H9 (cell line): ENCODE measurements around the gene HS2ST1. TPM values are rescaled to one million over a fixed set of nuclear protein-coding genes. Genes with fewer than 3 reads are reported as not detected.

Source experiments
- DNase-seq: peaks from one replicate; pipeline ENCODE4 v3.0.0-alpha.2; 2017
- H2AFZ ChIP-seq: one replicate; pipeline ENCODE4 v1.6.1; 2013; ENCODE audit warnings: mild to moderate bottlenecking, low read length, control low read depth, moderate library complexity
- H2AK5ac ChIP-seq: 2 replicates; pipeline ENCODE4 v1.6.1; 2013; ENCODE audit warnings: low read length, control low read depth, mixed read lengths; ENCODE audit not compliant: insufficient read length
- H2BK120ac ChIP-seq: one replicate; pipeline ENCODE4 v1.6.1; 2013; ENCODE audit warnings: low read depth, mild to moderate bottlenecking, low read length, control low read depth, inconsistent platforms; ENCODE audit not compliant: poor library complexity, severe bottlenecking
- H2BK12ac ChIP-seq: 2 replicates; pipeline ENCODE4 v1.6.1; 2013; ENCODE audit warnings: low read length, control low read depth, mixed read lengths, low read depth; ENCODE audit not compliant: insufficient read length
- H2BK15ac ChIP-seq: 2 replicates; pipeline ENCODE4 v1.6.1; 2013; ENCODE audit warnings: low read depth, low read length, control low read depth
- H2BK20ac ChIP-seq: one replicate; pipeline ENCODE4 v1.6.1; 2013; ENCODE audit warnings: low read depth, mild to moderate bottlenecking, low read length, control low read depth, inconsistent platforms; ENCODE audit not compliant: poor library complexity, severe bottlenecking
- H2BK5ac ChIP-seq: 2 replicates; pipeline ENCODE4 v1.6.1; 2013; ENCODE audit warnings: low read length, control low read depth, mixed read lengths; ENCODE audit not compliant: insufficient read length
- H3K14ac ChIP-seq: 2 replicates; pipeline ENCODE4 v1.6.1; 2013; ENCODE audit warnings: low read length, control low read depth; ENCODE audit not compliant: insufficient read depth
- H3K18ac ChIP-seq: 2 replicates; pipeline ENCODE4 v1.6.1; 2013; ENCODE audit warnings: low read depth, mild to moderate bottlenecking, mixed read lengths, low read length, control low read depth; ENCODE audit not compliant: insufficient read length
- H3K23ac ChIP-seq: 2 replicates; pipeline ENCODE4 v1.6.1; 2013; ENCODE audit warnings: low read length, control low read depth, mixed read lengths, low read depth; ENCODE audit not compliant: insufficient read length
- H3K23me2 ChIP-seq: 2 replicates; pipeline ENCODE4 v1.6.1; 2013; ENCODE audit warnings: low read depth, mild to moderate bottlenecking, mixed read lengths, low read length, control low read depth; ENCODE audit not compliant: insufficient read length, poor library complexity, severe bottlenecking
- H3K27ac ChIP-seq: 2 replicates; pipeline ENCODE4 v1.5.1; 2013; ENCODE audit warnings: low read length, control low read depth, mixed read lengths, low read depth; ENCODE audit not compliant: insufficient read length
- H3K27me3 ChIP-seq: 2 replicates; pipeline ENCODE4 v1.6.1; 2013; ENCODE audit warnings: low read length, control low read depth, inconsistent platforms; ENCODE audit not compliant: insufficient read depth
- H3K4ac ChIP-seq: 2 replicates; pipeline ENCODE4 v1.6.1; 2013; ENCODE audit warnings: low read depth, mild to moderate bottlenecking, control low read depth, inconsistent platforms, low read length, moderate library complexity
- H3K4me1 ChIP-seq: 2 replicates; pipeline ENCODE4 v1.6.1; 2013; ENCODE audit warnings: low read length, control low read depth, inconsistent platforms; ENCODE audit not compliant: insufficient read depth
- H3K4me2 ChIP-seq: 2 replicates; pipeline ENCODE4 v1.6.1; 2013; ENCODE audit warnings: low read length, control low read depth, mixed read lengths; ENCODE audit not compliant: insufficient read length, insufficient read depth
- H3K56ac ChIP-seq: 2 replicates; pipeline ENCODE4 v1.6.1; 2013; ENCODE audit warnings: low read depth, mild to moderate bottlenecking, mixed read lengths, low read length, control low read depth; ENCODE audit not compliant: insufficient read length
- H3K79me1 ChIP-seq: 2 replicates; pipeline ENCODE4 v1.6.1; 2013; ENCODE audit warnings: low read depth, mild to moderate bottlenecking, moderate library complexity, low read length, control low read depth, inconsistent platforms; ENCODE audit not compliant: insufficient read depth, poor library complexity, severe bottlenecking
- H3K79me2 ChIP-seq: 2 replicates; pipeline ENCODE4 v1.6.1; 2013; ENCODE audit warnings: low read length, control low read depth, inconsistent platforms; ENCODE audit not compliant: insufficient read depth
- H3K9ac ChIP-seq: 2 replicates; pipeline ENCODE4 v1.6.1; 2013; ENCODE audit warnings: low read length, control low read depth, mixed read lengths; ENCODE audit not compliant: insufficient read length; ENCODE audit errors: extremely low read depth
- H3K9me3 ChIP-seq: one replicate; pipeline ENCODE4 v1.6.1; 2013; ENCODE audit warnings: low read depth, low read length, inconsistent platforms; ENCODE audit not compliant: control insufficient read depth
- H3T11ph ChIP-seq: one replicate; pipeline ENCODE4 v1.6.1; 2013; ENCODE audit warnings: mild to moderate bottlenecking, low read length, control low read depth, inconsistent platforms
- H4K20me1 ChIP-seq: one replicate; pipeline ENCODE4 v1.6.1; 2013; ENCODE audit not compliant: control insufficient read depth, insufficient read length, insufficient read depth
- H4K5ac ChIP-seq: 2 replicates; pipeline ENCODE4 v1.6.1; 2013; ENCODE audit warnings: low read depth, mild to moderate bottlenecking, mixed read lengths, low read length, control low read depth; ENCODE audit not compliant: insufficient read length
- H4K8ac ChIP-seq: replicated peaks from 2 replicates; pipeline ENCODE4 v1.6.1; 2013; ENCODE audit warnings: low read length, control low read depth, mixed read lengths, low read depth; ENCODE audit not compliant: insufficient read length
- H4K91ac ChIP-seq: 2 replicates; pipeline ENCODE4 v1.6.1; 2013; ENCODE audit warnings: low read depth, mild to moderate bottlenecking, moderate library complexity, mixed read lengths, low read length, control low read depth; ENCODE audit not compliant: insufficient read length
- H3K27ac Mint-ChIP-seq, 3 experiments: 2 replicates in 2 of 3; 3 replicates in 1 of 3; pipeline ENCODE4 v1.8.0; 2020 to 2021; ENCODE audit warnings: mixed read lengths in 3 of 3, mild to moderate bottlenecking in 1 of 3, moderate library complexity in 1 of 3
- H3K27me3 Mint-ChIP-seq: 2 replicates; pipeline ENCODE4 v1.8.0; 2021; ENCODE audit warnings: low read depth, mild to moderate bottlenecking, moderate library complexity, mixed read lengths
- H3K36me3 Mint-ChIP-seq, 3 experiments: 2 replicates in 2 of 3; 3 replicates in 1 of 3; pipeline ENCODE4 v1.8.0; 2020 to 2021; ENCODE audit warnings: low read depth in 3 of 3, mixed read lengths in 3 of 3; ENCODE audit not compliant: insufficient read depth in 1 of 3
- H3K4me1 Mint-ChIP-seq, 2 experiments: 2 replicates each; pipeline ENCODE4 v1.8.0; 2020; ENCODE audit warnings: mixed read lengths in 2 of 2
- H3K4me3 Mint-ChIP-seq, 2 experiments: 2 replicates in 1 of 2; 3 replicates in 1 of 2; pipeline ENCODE4 v1.8.0; 2020 to 2021; ENCODE audit warnings: mild to moderate bottlenecking in 2 of 2, mixed read lengths in 2 of 2, moderate library complexity in 1 of 2
- H3K9me3 Mint-ChIP-seq, 2 experiments: 2 replicates in 1 of 2; 3 replicates in 1 of 2; pipeline ENCODE4 v1.8.0; 2020; ENCODE audit warnings: mild to moderate bottlenecking in 2 of 2, mixed read lengths in 2 of 2, moderate library complexity in 1 of 2
- CTCF ChIP-seq: fragments of 200-600 bp; sonication (generic); conservative IDR thresholded peaks from 3 replicates; pipeline ENCODE4 v1.8.0; 2021; ENCODE audit warnings: antibody characterized with exemption, mild to moderate bottlenecking
- WGBS: extraction: QIAGEN DNeasy Blood & Tissue Kit; methylation state at CpG from one replicate; pipeline ENCODE4 v1.1.7; 2013; ENCODE audit warnings: missing lambda C conversion rate, low lambda C conversion rate, mixed read lengths; ENCODE audit not compliant: insufficient read length; ENCODE audit errors: extremely low coverage; 5-methylcytosine and 5-hydroxymethylcytosine counted together
- total RNA-seq: library from RNA; stranded (reverse); gene quantifications from 2 replicates; pipeline ENCODE4 v1.2.1, GENCODE V29; 2021

The HS2ST1 gene
- total RNA-seq, 1 experiment from 2014 or later: 20.1 TPM

- Histone ChIP-seq H3K23me2 (no peaks in the 10 kb centered on the region), H3K79me1 (no peaks in the 10 kb centered on the region), H2AFZ (no peak overlapping the region), H2BK12ac (no peak overlapping the region), H2BK20ac (no peak overlapping the region), H3K4me1 (no peaks in the 10 kb centered on the region; the same call in 1 of the 2 replicates), H2AK5ac (no peak overlapping the region), H4K91ac (no peak overlapping the region), H3K9me3 (no peaks in the 10 kb centered on the region), H2BK120ac (no peak overlapping the region), H3K4ac (no peak overlapping the region), H4K8ac (no peak overlapping the region), H3K18ac (no peak overlapping the region), H3K27ac (no peak overlapping the region), H3K79me2 (no peaks in the 10 kb centered on the region), H3K56ac (no peak overlapping the region), H3T11ph (no peak overlapping the region), H3K23ac (no peak overlapping the region), H2BK15ac (no peak overlapping the region), H4K5ac (no peak overlapping the region), H3K9ac (no peak overlapping the region), H3K27me3 (no peaks in the 10 kb centered on the region), H4K20me1 (no peaks in the 10 kb centered on the region), H3K4me2 (no peak overlapping the region), H2BK5ac (no peak overlapping the region), H3K14ac (no peak overlapping the region)
- no peaks in the 10 kb centered on the region for H3K9me3 Mint-ChIP-seq
- peaks cover 33% of the 10 kb centered on the region for H3K27me3 Mint-ChIP-seq
- H3K4me3 Mint-ChIP-seq: no peak overlapping the region
- no CpG with 5 or more reads among the region's 3 CpGs for WGBS
- TF ChIP-seq CTCF: no peak
- peaks cover 0 to 2% (median 0%) of the 10 kb centered on the region in 3 experiments; a peak in 2 of 7 replicates for H3K36me3 Mint-ChIP-seq
- H3K27ac Mint-ChIP-seq: no peak overlapping the region; a peak in 1 of 7 replicates
- H3K4me1 Mint-ChIP-seq: peaks cover 33 to 36% of the 10 kb centered on the region in 2 experiments
- DNase-seq: no peak
Measured at GRCh38 chr1:87147851-87148250, 233.4 kb downstream of the HS2ST1 start.
